ENCODE results near the gene THSD4. TPM values are rescaled to one million over a fixed set of nuclear protein-coding genes. Genes with fewer than 3 reads are reported as not detected.
A peak's percentile ranks its signal among the peaks of the same experiment; 100 is the strongest.

Gene THSD4
- polyA plus RNA-seq, 2 of the 4 experiments (the other 2 are of a cell fraction): 15.8 to 40.7 TPM

DNA sequence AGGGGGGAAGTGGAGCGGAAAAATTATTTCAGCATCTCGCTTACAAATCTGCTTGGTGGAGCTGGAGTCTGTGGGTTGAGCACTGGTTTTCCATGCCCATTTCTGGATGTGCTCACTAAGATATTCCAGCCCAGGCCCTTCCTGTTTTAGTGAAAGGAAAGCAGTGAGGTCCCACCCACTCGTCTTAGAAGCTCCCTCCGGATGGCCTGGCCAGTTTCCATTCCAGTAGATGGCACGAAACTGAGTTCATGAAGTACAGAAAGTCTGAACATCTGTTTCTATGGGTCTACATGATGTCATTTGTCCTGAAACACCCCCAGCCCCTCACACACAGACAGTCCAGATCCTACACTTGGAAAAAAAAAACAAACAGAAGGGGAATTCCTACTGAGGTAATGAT lies 31.9 kb upstream of the THSD4 start:
- 74% methylated on average over 5 of the region's 5 CpGs for WGBS (ENCODE audit: missing lambda C conversion rate)
- no peak for ATAC-seq
- Histone ChIP-seq H3K9me3 (no peaks in the 10 kb centered on the region; the same call in 2 of the 3 replicates), H3K27ac (no peak overlapping the region), H3K4me1 (peaks cover 7% of the 10 kb centered on the region; the same call in 1 of the 3 replicates), H3K4me2 (no peak overlapping the region), H3K4me3 (no peak overlapping the region)
- no peak for FAIRE-seq
- no peak for DNase-seq (ENCODE audit: low read depth in 1 of 2, low spot score in 1 of 2)
- TF ChIP-seq HEYL (CRISPR knock-in tag; IDR thresholded peaks at IDR 0.05): no peak
- no peak for TF ChIP-seq CHD2 (IDR thresholded peaks at IDR 0.05; ENCODE audit: low read length, partially characterized antibody)
- TF ChIP-seq, protein P1, sequence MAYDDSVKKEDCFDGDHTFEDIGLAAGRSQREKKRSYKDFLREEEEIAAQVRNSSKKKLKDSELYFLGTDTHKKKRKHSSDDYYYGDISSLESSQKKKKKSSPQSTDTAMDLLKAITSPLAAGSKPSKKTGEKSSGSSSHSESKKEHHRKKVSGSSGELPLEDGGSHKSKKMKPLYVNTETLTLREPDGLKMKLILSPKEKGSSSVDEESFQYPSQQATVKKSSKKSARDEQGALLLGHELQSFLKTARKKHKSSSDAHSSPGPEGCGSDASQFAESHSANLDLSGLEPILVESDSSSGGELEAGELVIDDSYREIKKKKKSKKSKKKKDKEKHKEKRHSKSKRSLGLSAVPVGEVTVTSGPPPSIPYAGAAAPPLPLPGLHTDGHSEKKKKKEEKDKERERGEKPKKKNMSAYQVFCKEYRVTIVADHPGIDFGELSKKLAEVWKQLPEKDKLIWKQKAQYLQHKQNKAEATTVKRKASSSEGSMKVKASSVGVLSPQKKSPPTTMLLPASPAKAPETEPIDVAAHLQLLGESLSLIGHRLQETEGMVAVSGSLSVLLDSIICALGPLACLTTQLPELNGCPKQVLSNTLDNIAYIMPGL (CRISPR knock-in tag; IDR thresholded peaks at IDR 0.05; ENCODE audit: borderline replicate concordance): no peak
- TF ChIP-seq, protein P2, sequence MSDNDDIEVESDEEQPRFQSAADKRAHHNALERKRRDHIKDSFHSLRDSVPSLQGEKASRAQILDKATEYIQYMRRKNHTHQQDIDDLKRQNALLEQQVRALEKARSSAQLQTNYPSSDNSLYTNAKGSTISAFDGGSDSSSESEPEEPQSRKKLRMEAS (IDR thresholded peaks at IDR 0.05): no peak
- TF ChIP-seq, protein P3, sequence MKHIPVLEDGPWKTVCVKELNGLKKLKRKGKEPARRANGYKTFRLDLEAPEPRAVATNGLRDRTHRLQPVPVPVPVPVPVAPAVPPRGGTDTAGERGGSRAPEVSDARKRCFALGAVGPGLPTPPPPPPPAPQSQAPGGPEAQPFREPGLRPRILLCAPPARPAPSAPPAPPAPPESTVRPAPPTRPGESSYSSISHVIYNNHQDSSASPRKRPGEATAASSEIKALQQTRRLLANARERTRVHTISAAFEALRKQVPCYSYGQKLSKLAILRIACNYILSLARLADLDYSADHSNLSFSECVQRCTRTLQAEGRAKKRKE (CRISPR knock-in tag; IDR thresholded peaks at IDR 0.05; ENCODE audit: low read depth): no peak
- no peak for TF ChIP-seq ZFP36 (IDR thresholded peaks at IDR 0.05; ENCODE audit: borderline replicate concordance, partially characterized antibody)
- no peak for TF ChIP-seq KDM5A (IDR thresholded peaks at IDR 0.05)
- no peak for TF ChIP-seq CEBPB (IDR thresholded peaks at IDR 0.05)
- no peak for TF ChIP-seq BHLHE40 (IDR thresholded peaks at IDR 0.05; ENCODE audit: low read depth, low read length)
- no peak for TF ChIP-seq CHD4 (IDR thresholded peaks at IDR 0.05; ENCODE audit: borderline replicate concordance)
- no peak for TF ChIP-seq KDM1A (IDR thresholded peaks at IDR 0.05; ENCODE audit: low read depth)
- TF ChIP-seq HOXA7 (CRISPR knock-in tag; IDR thresholded peaks at IDR 0.05): no peak
- no peak for TF ChIP-seq EP300 (IDR thresholded peaks at IDR 0.05)
- TF ChIP-seq NFE2L2 (conservative IDR thresholded peaks at IDR 0.05; ENCODE audit: low read length): no peak
- no peak for TF ChIP-seq CBX8 (IDR thresholded peaks at IDR 0.05)
- TF ChIP-seq FOSB (CRISPR knock-in tag; IDR thresholded peaks at IDR 0.05): no peak
- no peak for TF ChIP-seq TFCP2L1 (CRISPR knock-in tag; IDR thresholded peaks at IDR 0.05)
- TF ChIP-seq HOXB13 (CRISPR knock-in tag; IDR thresholded peaks at IDR 0.05; ENCODE audit: low read depth): no peak
- ChIA-PET POLR2A (no interaction called here), CTCF (interaction anchor here (0.9 to 1.0 kb wide), 2 partner anchors 33 to 72 kb away, joined by 3 read pairs; no protein-coding TSS in a partner anchor)

DNA sequence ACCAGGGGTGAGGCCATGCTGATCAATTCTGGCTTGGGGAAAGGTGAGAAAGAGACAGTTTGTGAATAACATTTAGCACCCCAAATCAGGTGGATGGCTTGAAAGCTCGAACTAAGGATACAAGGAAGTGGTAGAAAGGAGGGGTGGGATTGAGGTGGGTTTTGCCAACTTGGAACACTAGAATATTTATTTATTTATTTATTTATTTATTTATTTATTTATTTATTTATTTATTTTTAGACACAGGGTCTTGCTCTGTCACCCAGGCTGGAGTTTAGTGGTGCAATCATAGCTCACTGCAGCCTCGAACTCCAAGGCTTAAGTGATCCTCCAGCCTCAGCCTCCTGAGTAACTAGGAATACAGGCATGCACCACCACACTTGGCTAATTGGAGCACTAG lies 31.0 kb upstream of the THSD4 start:
- Histone ChIP-seq H3K4me3 (no peak overlapping the region), H3K4me2 (no peak overlapping the region), H3K27ac (no peak overlapping the region), H3K4me1 (peaks cover 7% of the 10 kb centered on the region; the same call in 1 of the 3 replicates), H3K9me3 (peaks cover 5% of the 10 kb centered on the region; the same call in 2 of the 3 replicates)
- ChIA-PET CTCF (no interaction called here), POLR2A (no interaction called here)
- peak; percentile 88 for TF ChIP-seq ZC3H11A (IDR thresholded peaks at IDR 0.05)
- TF ChIP-seq, protein P4, sequence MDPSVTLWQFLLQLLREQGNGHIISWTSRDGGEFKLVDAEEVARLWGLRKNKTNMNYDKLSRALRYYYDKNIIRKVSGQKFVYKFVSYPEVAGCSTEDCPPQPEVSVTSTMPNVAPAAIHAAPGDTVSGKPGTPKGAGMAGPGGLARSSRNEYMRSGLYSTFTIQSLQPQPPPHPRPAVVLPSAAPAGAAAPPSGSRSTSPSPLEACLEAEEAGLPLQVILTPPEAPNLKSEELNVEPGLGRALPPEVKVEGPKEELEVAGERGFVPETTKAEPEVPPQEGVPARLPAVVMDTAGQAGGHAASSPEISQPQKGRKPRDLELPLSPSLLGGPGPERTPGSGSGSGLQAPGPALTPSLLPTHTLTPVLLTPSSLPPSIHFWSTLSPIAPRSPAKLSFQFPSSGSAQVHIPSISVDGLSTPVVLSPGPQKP (IDR thresholded peaks at IDR 0.05; ENCODE audit: low read depth, low read length): no peak
- DNase-seq (ENCODE audit: low read depth in 1 of 2, low spot score in 1 of 2) (no peak), FAIRE-seq (no peak), ATAC-seq (no peak)
- 37% methylated on average over 2 of the region's 2 CpGs for WGBS (ENCODE audit: missing lambda C conversion rate)

DNA sequence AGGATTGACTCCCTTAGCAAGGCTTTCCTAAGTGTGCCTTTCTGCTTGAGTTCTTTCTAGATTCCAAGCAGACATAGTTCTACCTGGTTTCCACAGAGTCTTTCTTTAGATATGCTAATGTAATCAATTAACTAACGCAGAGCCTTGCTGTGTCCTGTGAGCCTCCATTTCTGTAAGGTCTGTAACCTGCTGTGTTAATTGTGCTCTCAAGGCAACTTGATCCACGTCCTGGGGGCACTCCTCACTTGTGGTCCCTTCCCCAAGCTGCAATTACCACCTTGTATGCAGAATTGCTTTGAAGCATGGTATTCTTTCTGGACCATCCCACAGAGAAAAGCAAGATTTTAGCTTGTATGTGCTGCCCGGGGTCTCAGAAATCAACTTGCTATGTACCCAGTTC lies 29.5 kb upstream of the THSD4 start:
- ChIA-PET CTCF (interaction anchor here (1.2 to 1.4 kb wide), 2 partner anchors 9 to 47 kb away, joined by 4 read pairs; no protein-coding TSS in a partner anchor), POLR2A (no interaction called here)
- no peak for FAIRE-seq
- WGBS (ENCODE audit: missing lambda C conversion rate): 48% methylated on average over 3 of the region's 3 CpGs
- no peak overlapping the region for H3K4me2 ChIP-seq
- no peak for TF ChIP-seq MAFK (IDR thresholded peaks at IDR 0.05; ENCODE audit: partially characterized antibody)
- TF ChIP-seq, protein P5, sequence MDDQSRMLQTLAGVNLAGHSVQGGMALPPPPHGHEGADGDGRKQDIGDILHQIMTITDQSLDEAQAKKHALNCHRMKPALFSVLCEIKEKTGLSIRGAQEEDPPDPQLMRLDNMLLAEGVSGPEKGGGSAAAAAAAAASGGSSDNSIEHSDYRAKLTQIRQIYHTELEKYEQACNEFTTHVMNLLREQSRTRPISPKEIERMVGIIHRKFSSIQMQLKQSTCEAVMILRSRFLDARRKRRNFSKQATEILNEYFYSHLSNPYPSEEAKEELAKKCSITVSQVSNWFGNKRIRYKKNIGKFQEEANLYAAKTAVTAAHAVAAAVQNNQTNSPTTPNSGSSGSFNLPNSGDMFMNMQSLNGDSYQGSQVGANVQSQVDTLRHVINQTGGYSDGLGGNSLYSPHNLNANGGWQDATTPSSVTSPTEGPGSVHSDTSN (IDR thresholded peaks at IDR 0.05): no peak
- no peak for TF ChIP-seq BHLHE40 (IDR thresholded peaks at IDR 0.05; ENCODE audit: low read depth, low read length)
- TF ChIP-seq GATA3 (IDR thresholded peaks at IDR 0.05; ENCODE audit: borderline replicate concordance): no peak
- no peak for TF ChIP-seq CHD2 (IDR thresholded peaks at IDR 0.05; ENCODE audit: low read length, partially characterized antibody)
- no peak for TF ChIP-seq HEYL (CRISPR knock-in tag; IDR thresholded peaks at IDR 0.05)
- H3K4me1 ChIP-seq: no peaks in the 10 kb centered on the region
- no peak for ATAC-seq
- no peak overlapping the region for H3K27ac ChIP-seq
- peaks cover 5% of the 10 kb centered on the region; the same call in 2 of the 3 replicates for H3K9me3 ChIP-seq
- DNase-seq (ENCODE audit: low read depth in 1 of 2, low spot score in 1 of 2): no peak
- no peak overlapping the region for H3K4me3 ChIP-seq

Data from A549 (cell line).